ENCODE data around the gene FAM118A.

The FAM118A gene

DNA sequence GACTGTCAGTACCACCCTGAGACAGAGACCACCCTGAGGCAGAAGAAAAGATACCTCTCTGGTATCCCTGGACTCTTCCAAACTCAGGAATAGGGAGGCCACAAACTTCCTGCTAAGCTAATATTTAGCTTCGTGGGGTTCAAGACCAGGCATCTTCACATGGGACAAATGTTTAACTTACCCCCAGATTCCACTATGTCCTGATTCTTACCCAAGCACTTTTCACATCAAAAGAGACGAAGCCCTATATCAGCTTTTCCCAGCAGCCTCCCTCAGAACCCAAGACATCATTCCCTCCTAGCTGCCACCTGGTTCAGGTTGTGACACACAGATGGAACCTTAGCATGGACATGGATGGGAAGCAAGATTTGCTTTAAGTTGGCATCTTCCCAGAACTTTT lies 71.6 kb downstream of the FAM118A start:
- Histone ChIP-seq H3K27ac (ENCODE audit: low read depth, low read length, poor library complexity, severe bottlenecking) (no peak overlapping the region), H3K79me2 (ENCODE audit: insufficient read depth, low read length) (no peaks in the 10 kb centered on the region), H2AFZ (ENCODE audit: low read length) (no peak overlapping the region), H3K9ac (ENCODE audit: low read length) (no peak overlapping the region), H3K27me3 (ENCODE audit: insufficient read depth, low read length) (no peaks in the 10 kb centered on the region), H3K4me2 (ENCODE audit: low read length) (no peak overlapping the region), H3F3A (ENCODE audit: insufficient read depth, low read length) (no peaks in the 10 kb centered on the region), H4K20me1 (ENCODE audit: insufficient read depth, low read length) (no peaks in the 10 kb centered on the region), H3K9me3 (ENCODE audit: low read length) (no peaks in the 10 kb centered on the region), H3K9me2 (ENCODE audit: low read depth, low read length) (no peaks in the 10 kb centered on the region), H3K4me3 (ENCODE audit: low read depth, low read length, poor library complexity, severe bottlenecking) (no peak overlapping the region), H3K4me1 (ENCODE audit: insufficient read depth, low read length, severe bottlenecking) (no peaks in the 10 kb centered on the region), H3K36me3 (ENCODE audit: insufficient read depth, low read length) (no peaks in the 10 kb centered on the region)
- TF ChIP-seq, protein P1, sequence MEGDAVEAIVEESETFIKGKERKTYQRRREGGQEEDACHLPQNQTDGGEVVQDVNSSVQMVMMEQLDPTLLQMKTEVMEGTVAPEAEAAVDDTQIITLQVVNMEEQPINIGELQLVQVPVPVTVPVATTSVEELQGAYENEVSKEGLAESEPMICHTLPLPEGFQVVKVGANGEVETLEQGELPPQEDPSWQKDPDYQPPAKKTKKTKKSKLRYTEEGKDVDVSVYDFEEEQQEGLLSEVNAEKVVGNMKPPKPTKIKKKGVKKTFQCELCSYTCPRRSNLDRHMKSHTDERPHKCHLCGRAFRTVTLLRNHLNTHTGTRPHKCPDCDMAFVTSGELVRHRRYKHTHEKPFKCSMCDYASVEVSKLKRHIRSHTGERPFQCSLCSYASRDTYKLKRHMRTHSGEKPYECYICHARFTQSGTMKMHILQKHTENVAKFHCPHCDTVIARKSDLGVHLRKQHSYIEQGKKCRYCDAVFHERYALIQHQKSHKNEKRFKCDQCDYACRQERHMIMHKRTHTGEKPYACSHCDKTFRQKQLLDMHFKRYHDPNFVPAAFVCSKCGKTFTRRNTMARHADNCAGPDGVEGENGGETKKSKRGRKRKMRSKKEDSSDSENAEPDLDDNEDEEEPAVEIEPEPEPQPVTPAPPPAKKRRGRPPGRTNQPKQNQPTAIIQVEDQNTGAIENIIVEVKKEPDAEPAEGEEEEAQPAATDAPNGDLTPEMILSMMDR (IDR thresholded peaks at IDR 0.05; ENCODE audit: low read length), result no peak
- TF ChIP-seq EZH2 (IDR thresholded peaks at IDR 0.05; ENCODE audit: borderline replicate concordance, low read length), result no peak

DNA sequence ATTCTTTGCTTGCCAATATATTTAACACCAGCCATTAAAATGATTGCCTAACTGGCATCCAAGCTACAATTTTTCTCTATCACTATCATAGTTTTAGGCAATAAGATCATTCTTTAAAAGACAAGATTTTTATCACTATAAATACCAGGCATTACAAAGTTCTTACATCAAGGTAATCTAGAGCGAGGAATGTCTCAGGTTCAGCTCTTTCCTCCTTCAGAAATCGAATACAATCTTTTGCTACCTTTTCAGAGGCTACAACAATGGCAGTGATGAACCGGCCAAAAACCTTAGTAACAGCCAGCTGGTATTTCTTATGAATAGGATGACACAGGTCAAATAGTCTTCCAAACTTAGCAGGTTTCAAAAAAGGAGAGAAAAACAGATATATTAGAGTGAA lies 79.8 kb downstream of the FAM118A start:
- Histone ChIP-seq H3K4me3 (ENCODE audit: low read depth, low read length, poor library complexity, severe bottlenecking) (no peak overlapping the region), H3K36me3 (ENCODE audit: insufficient read depth, low read length) (no peaks in the 10 kb centered on the region), H3K9me2 (ENCODE audit: low read depth, low read length) (no peaks in the 10 kb centered on the region), H3F3A (ENCODE audit: insufficient read depth, low read length) (no peaks in the 10 kb centered on the region), H2AFZ (ENCODE audit: low read length) (no peak overlapping the region), H3K4me2 (ENCODE audit: low read length) (no peak overlapping the region), H3K79me2 (ENCODE audit: insufficient read depth, low read length) (no peaks in the 10 kb centered on the region), H3K9me3 (ENCODE audit: low read length) (no peaks in the 10 kb centered on the region), H3K27me3 (ENCODE audit: insufficient read depth, low read length) (no peaks in the 10 kb centered on the region), H3K27ac (ENCODE audit: low read depth, low read length, poor library complexity, severe bottlenecking) (no peak overlapping the region), H3K9ac (ENCODE audit: low read length) (no peak overlapping the region), H4K20me1 (ENCODE audit: insufficient read depth, low read length) (no peaks in the 10 kb centered on the region), H3K4me1 (ENCODE audit: insufficient read depth, low read length, severe bottlenecking) (no peaks in the 10 kb centered on the region)
- TF ChIP-seq EZH2 (IDR thresholded peaks at IDR 0.05; ENCODE audit: borderline replicate concordance, low read length), result no peak
- TF ChIP-seq, protein P1 (IDR thresholded peaks at IDR 0.05; ENCODE audit: low read length), result no peak
